Fibroblast of skin of right quadriceps (primary cell): ENCODE data around the gene NLRP6.
"Not testable (repeated sequence)": the region's sequence is repeated elsewhere in the genome, so short reads cannot be mapped to it uniquely, and the experiment has no call there.

Source experiments
- DNase-seq: peaks from one replicate; pipeline ENCODE4 v3.0.0-alpha.2; 2013

NLRP6 gene

GRCh38 chr11:311013-311748, 33.0 kb downstream of the NLRP6 start:
- not testable (repeated sequence) for DNase-seq

- no peak for DNase-seq
Observed at GRCh38 chr11:312092-312816, 34.0 kb downstream of the NLRP6 start.

GRCh38 chr11:313304-313786, 35.1 kb downstream of the NLRP6 start:
- no peak for DNase-seq

GRCh38 chr11:313787-314553, 35.8 kb downstream of the NLRP6 start, which contains the start of gene IFITM1:
Gene IFITM1 (plus strand): TSS chr11:314040. CDS start chr11:314171, 131 bp downstream.
- DNase-seq, result peak; percentile 78

- DNase-seq, result not testable (repeated sequence)
Observed at GRCh38 chr11:314554-314875, 36.3 kb downstream of the NLRP6 start.

GRCh38 chr11:315051-315481, 36.9 kb downstream of the NLRP6 start:
- no peak for DNase-seq

GRCh38 chr11:315516-315994, 37.3 kb downstream of the NLRP6 start:
- no peak for DNase-seq

GRCh38 chr11:316031-316701, 38.0 kb downstream of the NLRP6 start:
- no peak for DNase-seq

- DNase-seq, result no peak
Observed at GRCh38 chr11:316891-317301, 38.7 kb downstream of the NLRP6 start.

GRCh38 chr11:317668-318404, 39.6 kb downstream of the NLRP6 start:
- DNase-seq, result not testable (repeated sequence)

- DNase-seq, result not testable (repeated sequence)
Observed at GRCh38 chr11:318405-319120, 40.4 kb downstream of the NLRP6 start.

- DNase-seq, result not testable (repeated sequence)
Observed at GRCh38 chr11:319121-319887, 41.1 kb downstream of the NLRP6 start.

GRCh38 chr11:319888-320273, 41.7 kb downstream of the NLRP6 start:
- DNase-seq, result not testable (repeated sequence)

- DNase-seq, result no peak
Observed at GRCh38 chr11:324156-324555, 45.9 kb downstream of the NLRP6 start.

GRCh38 chr11:324593-325517, 46.6 kb downstream of the NLRP6 start:
- DNase-seq, result not testable (repeated sequence)

- no peak for DNase-seq
Observed at GRCh38 chr11:325796-326591, 47.8 kb downstream of the NLRP6 start.

GRCh38 chr11:326592-326841, 48.3 kb downstream of the NLRP6 start:
- DNase-seq, result no peak

- DNase-seq, result peak; percentile 42
Observed at GRCh38 chr11:326842-327580, 48.8 kb downstream of the NLRP6 start.
